Thyroid gland (tissue), 4 donors: ENCODE measurements around the gene IFITM1. TPM values are rescaled to one million over a fixed set of nuclear protein-coding genes. Genes with fewer than 3 reads are reported as not detected.
A peak's percentile ranks its signal among the peaks of the same experiment; 100 is the strongest.
"Not testable (repeated sequence)": the region's sequence is repeated elsewhere in the genome, so short reads cannot be mapped to it uniquely, and the experiment has no call there.

Source experiments
- DNase-seq, 2 donors: peaks; one replicate each; pipeline ENCODE4 v3.0.0-alpha.2; 2019
- H3K27ac ChIP-seq, 3 donors: fragments of 200-600 bp; sonication (generic); 1 replicate in 2 of 3; 2 replicates in 1 of 3; pipeline ENCODE4 v1.5.1; 2016 to 2019; ENCODE audit warnings: mild to moderate bottlenecking in 1 of 3, moderate library complexity in 1 of 3
- H3K27me3 ChIP-seq: fragments of 200-600 bp; sonication (generic); one replicate; pipeline ENCODE4 v1.5.1; 2019
- H3K36me3 ChIP-seq, 2 donors: fragments of 200-600 bp; sonication (generic); one replicate each; pipeline ENCODE4 v1.5.1; 2016 to 2019
- H3K4me1 ChIP-seq, 2 donors: fragments of 200-600 bp; sonication (generic); one replicate each; pipeline ENCODE4 v1.5.1; 2017 to 2019
- H3K4me3 ChIP-seq, 3 donors: fragments of 200-600 bp; sonication (generic); replicated peaks in 1 of 3; 1 replicate in 2 of 3; 2 replicates in 1 of 3; pipeline ENCODE4 v1.5.1; 2016; ENCODE audit warnings: mild to moderate bottlenecking in 1 of 3
- H3K9me3 ChIP-seq: fragments of 200-600 bp; sonication (generic); one replicate; pipeline ENCODE4 v1.5.1; 2017
- POLR2A ChIP-seq, 2 donors: fragments of 450-650 bp; IDR thresholded peaks; one replicate each; pipeline ENCODE4 v1.6.1; 2017; ENCODE audit warnings: antibody characterized with exemption in 2 of 2, mild to moderate bottlenecking in 2 of 2, moderate library complexity in 1 of 2
- WGBS, 2 donors: methylation state at CpG; one replicate each; pipeline ENCODE4 v1.1.5; 2017; 5-methylcytosine and 5-hydroxymethylcytosine counted together
- intact Hi-C: fragments of 100-400 bp; cut with DNase I; formaldehyde crosslinking; loops from one replicate; pipeline ENCODE4 v1.15.1; 2023
- total RNA-seq, 4 donors: library from RNA; depleted of rRNA; stranded (reverse); fragments of >200 nt; gene quantifications; one replicate each; pipeline ENCODE4 v1.2.3, GENCODE V29; 2016
- TF ChIP-seq, protein P1 (sequence below), 6 experiments: fragments of 200-600 bp in 3 of 6; fragments of 450-650 bp in 3 of 6; sonication (generic) in 3 of 6; IDR thresholded peaks; one replicate each; pipeline ENCODE4 v1.5.1; 2016 to 2019; ENCODE audit warnings: antibody characterized with exemption in 6 of 6, mild to moderate bottlenecking in 2 of 6, inconsistent platforms in 1 of 6, moderate library complexity in 1 of 6

The IFITM1 gene
- total RNA-seq, 4 donors from 2014 or later = 94.3 to 163 (median 103) TPM

DNA sequence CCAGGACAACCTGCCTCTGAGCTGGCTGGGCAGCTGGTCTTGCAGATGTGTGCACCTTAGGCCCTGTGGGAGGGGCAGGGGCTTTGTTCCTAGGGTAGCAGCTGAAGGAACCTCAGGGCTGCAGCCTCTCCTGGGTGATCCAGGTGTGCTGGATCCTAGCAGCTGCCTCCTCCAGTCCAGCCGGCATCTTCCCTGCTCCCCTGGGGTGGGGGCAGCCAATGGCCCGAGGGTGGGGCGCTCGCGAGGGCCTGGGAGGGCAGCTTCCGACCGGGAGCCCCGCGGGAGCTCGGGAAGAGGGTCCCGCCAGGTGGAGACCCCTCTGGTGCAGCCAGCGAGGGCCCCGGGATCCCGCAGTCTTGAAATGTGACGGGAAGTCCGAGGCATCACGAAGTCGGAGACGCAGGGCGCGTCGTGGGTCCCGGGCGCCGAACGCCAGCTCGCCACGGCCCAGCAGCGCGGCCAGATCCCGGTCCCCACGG lies 1.7 kb downstream of the IFITM1 start:
- peak in 1 of 2 donors; percentile 1 for DNase-seq
- Histone ChIP-seq H3K4me1 (peaks cover 0 to 15% of the 10 kb centered on the region in 2 donors), H3K36me3 (peaks cover 0 to 3% of the 10 kb centered on the region in 2 donors), H3K27me3 (no peaks in the 10 kb centered on the region), H3K27ac (peak overlapping the region; percentile 51 to 88 (median 71)), H3K4me3 (peak overlapping the region in 1 of 3 donors; percentile 41), H3K9me3 (no peaks in the 10 kb centered on the region)
- WGBS, 2 donors = 38% methylated on average over 19 of the region's 32 CpGs; no CpG with 5 or more reads in 1 of the 2 donors
- intact Hi-C loops = loop anchor here (5.0 kb wide), 1 partner anchor 37 kb away; no protein-coding TSS in a partner anchor
- no peak for TF ChIP-seq POLR2A (IDR thresholded peaks at IDR 0.05)
- TF ChIP-seq, protein P1, sequence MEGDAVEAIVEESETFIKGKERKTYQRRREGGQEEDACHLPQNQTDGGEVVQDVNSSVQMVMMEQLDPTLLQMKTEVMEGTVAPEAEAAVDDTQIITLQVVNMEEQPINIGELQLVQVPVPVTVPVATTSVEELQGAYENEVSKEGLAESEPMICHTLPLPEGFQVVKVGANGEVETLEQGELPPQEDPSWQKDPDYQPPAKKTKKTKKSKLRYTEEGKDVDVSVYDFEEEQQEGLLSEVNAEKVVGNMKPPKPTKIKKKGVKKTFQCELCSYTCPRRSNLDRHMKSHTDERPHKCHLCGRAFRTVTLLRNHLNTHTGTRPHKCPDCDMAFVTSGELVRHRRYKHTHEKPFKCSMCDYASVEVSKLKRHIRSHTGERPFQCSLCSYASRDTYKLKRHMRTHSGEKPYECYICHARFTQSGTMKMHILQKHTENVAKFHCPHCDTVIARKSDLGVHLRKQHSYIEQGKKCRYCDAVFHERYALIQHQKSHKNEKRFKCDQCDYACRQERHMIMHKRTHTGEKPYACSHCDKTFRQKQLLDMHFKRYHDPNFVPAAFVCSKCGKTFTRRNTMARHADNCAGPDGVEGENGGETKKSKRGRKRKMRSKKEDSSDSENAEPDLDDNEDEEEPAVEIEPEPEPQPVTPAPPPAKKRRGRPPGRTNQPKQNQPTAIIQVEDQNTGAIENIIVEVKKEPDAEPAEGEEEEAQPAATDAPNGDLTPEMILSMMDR (IDR thresholded peaks at IDR 0.05) = no peak

DNA sequence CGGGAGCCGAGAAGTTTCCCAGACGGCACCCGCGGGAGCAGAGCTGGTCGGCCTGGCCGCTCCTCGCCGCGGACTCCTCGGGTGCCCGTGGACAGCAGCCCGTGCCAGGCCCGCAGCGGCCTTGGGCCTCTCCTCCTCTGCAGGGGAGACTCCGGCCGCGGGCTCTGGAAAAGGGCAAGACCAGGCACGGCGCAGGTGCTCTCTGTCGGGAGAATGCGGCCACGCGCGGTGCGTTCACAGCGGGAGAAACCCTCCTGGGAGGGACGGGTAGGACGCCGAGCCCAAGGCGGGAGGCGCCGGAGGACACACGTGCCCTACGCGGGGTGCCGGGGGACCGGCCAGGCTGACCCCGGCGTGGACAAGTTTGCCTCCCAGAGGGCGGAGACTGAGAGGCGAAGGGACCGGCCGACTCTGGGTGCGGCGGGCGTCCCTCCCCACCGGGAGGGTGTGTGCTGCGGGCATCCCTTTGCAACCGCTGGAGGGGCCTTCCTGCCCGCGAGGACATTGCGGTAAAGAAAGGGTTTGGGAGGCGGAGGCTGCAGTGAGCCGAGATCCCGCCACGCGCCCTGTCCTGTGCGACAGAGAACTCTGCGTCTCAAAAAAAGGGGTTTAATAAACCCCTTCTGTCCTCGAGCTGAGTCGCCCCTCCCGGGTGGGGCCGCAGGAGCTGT lies 2.3 kb downstream of the IFITM1 start:
- H3K27me3 ChIP-seq = no peaks in the 10 kb centered on the region
- H3K4me3 ChIP-seq = peak overlapping the region in 1 of 3 donors; percentile 41
- no peaks in the 10 kb centered on the region for H3K9me3 ChIP-seq
- peaks cover 0 to 3% of the 10 kb centered on the region in 2 donors for H3K36me3 ChIP-seq
- intact Hi-C loops = loop anchor here (5.0 kb wide), 1 partner anchor 36 kb away; no protein-coding TSS in a partner anchor
- peak overlapping the region; percentile 51 to 88 (median 71) for H3K27ac ChIP-seq
- DNase-seq = peak in 1 of 2 donors; percentile 20
- H3K4me1 ChIP-seq = peaks cover 0 to 15% of the 10 kb centered on the region in 2 donors
- TF ChIP-seq, protein P1 (IDR thresholded peaks at IDR 0.05) = no peak
- TF ChIP-seq POLR2A (IDR thresholded peaks at IDR 0.05) = no peak
- WGBS, 2 donors = 24 to 38% methylated on average over 27 to 29 of the region's 64 CpGs

DNA sequence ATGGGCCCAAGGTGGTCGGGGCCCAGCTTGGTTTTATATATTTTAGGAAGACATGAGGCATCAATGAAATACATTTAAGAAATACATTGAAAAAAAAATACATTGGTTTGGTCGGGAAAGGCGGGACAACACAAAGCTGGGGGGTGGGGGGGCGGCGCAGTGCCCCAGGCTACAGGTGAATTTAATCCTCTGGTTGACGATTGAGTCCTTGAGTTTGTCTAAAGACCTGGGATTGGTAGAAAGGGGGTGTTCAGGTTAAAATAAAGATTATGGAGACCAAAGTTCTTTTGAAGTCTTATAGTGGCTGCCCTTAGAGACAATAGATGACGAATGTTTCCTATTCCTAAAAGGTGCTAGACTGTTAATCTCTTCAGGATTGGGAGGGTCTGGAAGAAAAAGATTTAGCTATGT lies 3.1 kb downstream of the IFITM1 start:
- Histone ChIP-seq H3K9me3 (no peaks in the 10 kb centered on the region), H3K27ac (peak overlapping the region in 2 of 3 donors; percentile 71 to 88), H3K36me3 (peaks cover 0 to 3% of the 10 kb centered on the region in 2 donors), H3K4me1 (peaks cover 0 to 15% of the 10 kb centered on the region in 2 donors), H3K4me3 (no peak overlapping the region), H3K27me3 (no peaks in the 10 kb centered on the region)
- TF ChIP-seq, protein P1 (IDR thresholded peaks at IDR 0.05) = no peak
- no peak for TF ChIP-seq POLR2A (IDR thresholded peaks at IDR 0.05)
- DNase-seq = no peak
- intact Hi-C loops = loop anchor here (5.0 kb wide), 1 partner anchor 35 kb away; no protein-coding TSS in a partner anchor
- 65 to 73% methylated on average over 7 of the region's 7 CpGs for WGBS, 2 donors

GRCh38 chr11:317668-318404 lies 4.0 kb downstream of the IFITM1 start:
- Histone ChIP-seq H3K4me1 (peaks cover 0 to 17% of the 10 kb centered on the region in 2 donors), H3K27ac (peak overlapping the region; percentile 15 to 88 (median 71))
- H3K36me3 ChIP-seq, H3K4me3 ChIP-seq, H3K27me3 ChIP-seq, DNase-seq, H3K9me3 ChIP-seq: not testable (repeated sequence)
- 54 to 62% methylated on average over 5 to 7 of the region's 30 CpGs for WGBS, 2 donors
- intact Hi-C loops = loop anchor here (5.0 kb wide), 1 partner anchor 34 kb away; no protein-coding TSS in a partner anchor

DNA sequence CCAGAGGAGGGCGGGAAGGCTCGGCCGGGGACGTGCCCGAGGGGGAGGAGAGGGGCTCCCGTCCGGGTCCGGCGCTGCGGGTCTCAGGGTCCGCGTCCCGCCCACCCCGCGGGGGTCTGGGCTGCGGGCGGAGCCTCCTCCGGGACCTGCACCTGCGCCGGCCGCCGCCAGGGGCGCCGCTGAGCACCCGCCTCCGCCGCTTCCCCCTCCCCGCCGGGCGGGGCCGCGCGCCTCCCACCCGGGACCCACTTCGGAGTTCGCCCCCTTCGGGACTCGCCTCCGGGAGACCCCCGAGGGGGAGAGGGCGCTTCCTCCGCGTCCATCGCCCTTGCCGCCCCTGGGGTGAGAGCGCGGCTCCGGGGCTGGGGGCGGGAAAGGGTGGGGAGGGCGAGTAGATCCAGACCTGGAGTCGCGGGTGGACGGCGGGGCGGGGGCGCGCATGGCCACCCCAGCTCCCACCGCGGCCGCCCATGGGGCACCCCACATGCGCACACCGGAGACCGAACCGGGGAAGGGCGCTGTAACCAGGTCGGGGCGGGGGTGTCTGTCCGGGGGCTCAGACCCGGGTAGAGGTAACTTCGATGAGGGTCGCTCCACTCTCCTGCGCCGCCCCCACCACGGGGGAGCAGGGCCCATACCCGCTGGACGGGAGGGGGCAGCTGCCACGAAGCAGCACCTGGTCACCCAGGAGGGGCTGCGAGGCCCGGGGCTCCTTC lies 4.7 kb downstream of the IFITM1 start:
- Histone ChIP-seq H3K4me1 (peaks cover 0 to 11% of the 10 kb centered on the region in 2 donors), H3K4me3 (peak overlapping the region in 1 of 3 donors; percentile 44), H3K27ac (peak overlapping the region; percentile 81 to 94 (median 88))
- intact Hi-C loops = loop anchor here (5.0 kb wide), 1 partner anchor 34 kb away; no protein-coding TSS in a partner anchor
- H3K27me3 ChIP-seq, DNase-seq, H3K36me3 ChIP-seq, H3K9me3 ChIP-seq: not testable (repeated sequence)
- no CpG with 5 or more reads among the region's 79 CpGs for WGBS, 2 donors

DNA sequence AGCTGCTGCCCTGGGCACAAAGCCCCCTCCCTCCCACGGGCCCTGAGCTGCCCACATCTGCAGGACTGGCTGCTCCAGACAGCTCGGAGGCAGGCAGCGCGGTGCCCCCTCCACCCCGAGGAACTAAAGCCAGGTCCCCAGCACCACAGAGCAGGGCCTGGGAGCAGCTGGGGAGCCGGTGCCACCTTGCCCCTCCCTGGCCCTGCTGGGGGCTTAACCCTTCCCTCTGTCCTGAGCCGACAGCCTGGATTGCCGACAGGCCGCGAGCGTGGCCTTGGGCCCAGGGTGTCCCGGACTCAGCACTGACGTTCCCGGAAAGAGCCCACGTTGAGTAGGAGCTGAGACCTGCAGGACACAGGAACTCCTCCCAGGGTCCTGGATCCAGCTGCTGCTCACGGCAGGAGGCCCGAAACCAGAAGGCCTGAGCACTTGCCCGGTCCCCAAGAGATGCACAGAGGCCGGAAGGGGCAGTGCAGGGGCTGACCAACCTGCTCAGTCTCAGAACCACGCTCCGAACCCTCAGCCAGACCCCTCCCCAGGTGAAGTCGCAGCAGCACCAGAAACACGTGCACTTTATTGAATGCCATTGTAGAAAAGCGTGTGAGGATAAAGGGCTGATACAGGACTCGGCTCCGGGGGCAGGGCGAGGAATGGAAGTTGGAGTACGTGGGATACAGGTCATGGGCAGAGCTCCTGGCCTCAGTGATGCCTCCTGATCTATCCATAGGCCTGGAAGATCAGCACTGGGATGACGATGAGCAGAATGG lies 5.5 kb downstream of the IFITM1 start:
- not testable (repeated sequence) for H3K9me3 ChIP-seq, H3K36me3 ChIP-seq, H3K27me3 ChIP-seq, DNase-seq
- Histone ChIP-seq H3K4me3 (peak overlapping the region in 2 of 3 donors; percentile 36 to 44), H3K27ac (peak overlapping the region; percentile 81 to 94 (median 88)), H3K4me1 (peaks cover under 1 to 18% of the 10 kb centered on the region in 2 donors)
- WGBS, 2 donors = 26 to 32% methylated on average over 11 of the region's 29 CpGs
- intact Hi-C loops = loop anchor here (5.0 kb wide), 1 partner anchor 33 kb away; no protein-coding TSS in a partner anchor

- WGBS, 2 donors = 34 to 38% methylated on average over 4 of the region's 10 CpGs
- not testable (repeated sequence) for DNase-seq
- intact Hi-C loops = loop anchor here (5.0 kb wide), 1 partner anchor 32 kb away; no protein-coding TSS in a partner anchor
These were observed 6.0 kb downstream of the IFITM1 start for GRCh38 chr11:319888-320273.

More at GRCh38 chr11:319888-320273, 6.0 kb downstream of the IFITM1 start:
- not testable (repeated sequence) for H3K36me3 ChIP-seq, H3K27me3 ChIP-seq, H3K9me3 ChIP-seq
- H3K4me3 ChIP-seq = peak overlapping the region in 2 of 3 donors; percentile 36 to 44
- peak overlapping the region; percentile 81 to 95 (median 94) for H3K27ac ChIP-seq
- H3K4me1 ChIP-seq = peaks cover 7 to 24% of the 10 kb centered on the region in 2 donors
